B cell (primary cell): ENCODE data around the gene TBRG4. TPM values are rescaled to one million over a fixed set of nuclear protein-coding genes. Genes with fewer than 3 reads are reported as not detected.

Source experiments
- ATAC-seq: fragments of 200-7000 bp; cut with Tn5 transposase; one replicate; pipeline ENCODE4 v1.10.0; 2021; ENCODE audit warnings: low read depth, mild to moderate bottlenecking, moderate number of reproducible peaks, moderate library complexity
- CTCF ChIA-PET: fragments of 350-600 bp; sonication (Branson Sonifier 250); formaldehyde crosslinking; loops from one replicate; lab custom pipeline; 2021; ENCODE audit warnings: antibody characterized with exemption, inconsistent platforms; lab: Charles Lee
- POLR2A ChIA-PET: fragments of 350-600 bp; sonication (Branson Sonifier 250); formaldehyde crosslinking; loops from one replicate; lab custom pipeline; 2021; ENCODE audit warnings: antibody characterized with exemption; lab: Charles Lee
- DNase-seq: peaks from one replicate; pipeline ENCODE4 v3.0.0; 2013
- H2AFZ ChIP-seq: 2 replicates; pipeline ENCODE4 v1.6.1; 2012; ENCODE audit warnings: mild to moderate bottlenecking, low read depth, low read length; ENCODE audit not compliant: insufficient read depth, poor library complexity, severe bottlenecking
- H3K27ac ChIP-seq, 2 donors: 1 replicate in 1 of 2; 2 replicates in 1 of 2; pipeline ENCODE4 v1.5.1; 2012 to 2013; ENCODE audit warnings: low read length in 2 of 2, mild to moderate bottlenecking in 2 of 2, moderate library complexity in 1 of 2
- H3K27me3 ChIP-seq, 4 experiments: fragments of 200-600 bp in 1 of 4; sonication (generic) in 1 of 4; replicated peaks in 1 of 4; 1 replicate in 2 of 4; 2 replicates in 2 of 4; pipeline versions ENCODE4 v1.6.1 to v1.7.0; 2013 to 2016; ENCODE audit warnings: low read length in 3 of 4, mild to moderate bottlenecking in 2 of 4, mixed read lengths in 1 of 4, moderate library complexity in 1 of 4; ENCODE audit not compliant: insufficient read depth in 4 of 4, control insufficient read depth in 3 of 4; ENCODE audit errors: control extremely low read depth in 1 of 4
- H3K36me3 ChIP-seq, 2 experiments: replicated peaks in 1 of 2; 1 replicate in 1 of 2; 2 replicates in 1 of 2; pipeline versions ENCODE4 v1.6.1 to v1.7.1; 2013; ENCODE audit warnings: low read length in 1 of 2; ENCODE audit not compliant: insufficient read depth in 2 of 2, control insufficient read depth in 1 of 2; ENCODE audit errors: control extremely low read depth in 1 of 2, extremely low read depth in 1 of 2
- H3K4me1 ChIP-seq, 2 donors: fragments of 200-600 bp in 1 of 2; sonication (generic) in 1 of 2; 1 replicate in 1 of 2; 2 replicates in 1 of 2; pipeline versions ENCODE4 v1.5.1 to v1.6.1; 2013 to 2017; ENCODE audit warnings: low read length in 2 of 2; ENCODE audit not compliant: control insufficient read depth in 2 of 2, insufficient read depth in 2 of 2
- H3K4me2 ChIP-seq: replicated peaks from 2 replicates; pipeline ENCODE3; 2012; ENCODE audit warnings: mild to moderate bottlenecking, low read depth, low read length; ENCODE audit not compliant: poor library complexity, severe bottlenecking
- H3K4me3 ChIP-seq, 5 experiments: fragments of 200-600 bp in 1 of 5; sonication (generic) in 1 of 5; 1 replicate in 3 of 5; 2 replicates in 2 of 5; pipeline versions ENCODE4 v1.5.1 to v1.7.0; 2011 to 2016; ENCODE audit warnings: low read length in 4 of 5, mild to moderate bottlenecking in 4 of 5, low read depth in 2 of 5, control low read depth in 1 of 5, moderate library complexity in 1 of 5; ENCODE audit not compliant: insufficient read depth in 1 of 5; ENCODE audit errors: control extremely low read depth in 1 of 5, extremely low read depth in 1 of 5
- H3K79me2 ChIP-seq: fragments of 200-600 bp; sonication (generic); one replicate; pipeline ENCODE4 v1.6.0; 2016; ENCODE audit warnings: low read length; ENCODE audit not compliant: control insufficient read depth, insufficient read depth
- H3K9ac ChIP-seq: fragments of 200-600 bp; sonication (generic); 2 replicates; pipeline ENCODE4 v1.6.1; 2017; ENCODE audit warnings: mild to moderate bottlenecking, low read length, moderate library complexity
- H3K9me3 ChIP-seq, 3 donors: one replicate each; pipeline versions ENCODE4 v1.6.1 to v1.7.1; 2013; ENCODE audit warnings: low read length in 2 of 3; ENCODE audit not compliant: control insufficient read depth in 2 of 3, insufficient read depth in 1 of 3; ENCODE audit errors: control extremely low read depth in 1 of 3
- H4K20me1 ChIP-seq: 2 replicates; pipeline ENCODE4 v1.6.0; 2012; ENCODE audit warnings: mild to moderate bottlenecking, low read length; ENCODE audit not compliant: insufficient read depth, control insufficient read depth, poor library complexity, severe bottlenecking
- H3K27ac Mint-ChIP-seq: one replicate; pipeline ENCODE4 v1.8.0; 2021; ENCODE audit warnings: mixed read lengths
- H3K27me3 Mint-ChIP-seq: one replicate; pipeline ENCODE4 v1.8.0; 2021; ENCODE audit warnings: mixed read lengths
- H3K4me1 Mint-ChIP-seq: one replicate; pipeline ENCODE4 v1.8.0; 2021; ENCODE audit warnings: mixed read lengths
- H3K4me3 Mint-ChIP-seq: one replicate; pipeline ENCODE4 v1.8.0; 2021; ENCODE audit warnings: mixed read lengths
- H3K9me3 Mint-ChIP-seq: one replicate; pipeline ENCODE4 v1.8.0; 2022; ENCODE audit warnings: mixed read lengths; ENCODE audit not compliant: insufficient read depth
- CTCF ChIP-seq: fragments of 200-600 bp; IDR thresholded peaks from one replicate; pipeline ENCODE4 v1.8.0; 2022; ENCODE audit warnings: antibody characterized with exemption, mild to moderate bottlenecking
- EZH2 ChIP-seq: IDR thresholded peaks from 2 replicates; pipeline ENCODE4 v1.6.1; 2012; ENCODE audit warnings: borderline replicate concordance, low read depth, mild to moderate bottlenecking, moderate library complexity, low read length; ENCODE audit not compliant: insufficient read depth, poor library complexity, severe bottlenecking
- WGBS: methylation state at CpG from one replicate; pipeline ENCODE4 v1.1.5; 2013; ENCODE audit warnings: missing lambda C conversion rate; ENCODE audit not compliant: insufficient coverage; 5-methylcytosine and 5-hydroxymethylcytosine counted together
- intact Hi-C: fragments of 100-400 bp; cut with micrococcal nuclease; formaldehyde crosslinking; loops from one replicate; pipeline ENCODE4 v1.10.0; 2022
- polyA plus RNA-seq: library from polyadenylated mRNA; depleted of rRNA; stranded (reverse); fragments of >200 nt; gene quantifications from 2 replicates; pipeline ENCODE4 v1.2.3, GENCODE V29; 2012
- total RNA-seq, 2 donors: library from RNA; stranded (reverse); fragments of 120-200 nt in 1 of 2; gene quantifications; 1 replicate in 1 of 2; 2 replicates in 1 of 2; pipeline versions ENCODE4 v1.2.3 to v1.2.4, GENCODE V29; 2013 to 2022

Gene TBRG4
- total and polyA plus RNA-seq, 2 donors (not counting 1 experiment from before 2014, with no cell fraction given), result 92.8 to 111 TPM

GRCh38 chr7:45103958-45104843 lies 7.3 kb downstream of the TBRG4 start:
- Histone ChIP-seq H3K9ac (no peak overlapping the region), H3K9me3 (no peaks in the 10 kb centered on the region), H3K4me1 (peaks cover 7 to 20% of the 10 kb centered on the region in 2 donors), H3K4me2 (no peak overlapping the region), H3K27me3 (no peaks in the 10 kb centered on the region), H3K36me3 (peaks cover 0 to 100% of the 10 kb centered on the region in 2 experiments), H4K20me1 (peaks cover 85% of the 10 kb centered on the region), H2AFZ (no peak overlapping the region), H3K27ac (no peak overlapping the region), H3K79me2 (peaks cover 59% of the 10 kb centered on the region), H3K4me3 (no peak overlapping the region)
- no peak for DNase-seq
- H3K27ac Mint-ChIP-seq, result no peak overlapping the region
- intact Hi-C loops, result no loop called here
- no peaks in the 10 kb centered on the region for H3K9me3 Mint-ChIP-seq
- H3K4me3 Mint-ChIP-seq, result no peak overlapping the region
- ATAC-seq, result no peak
- H3K4me1 Mint-ChIP-seq, result peaks cover 20% of the 10 kb centered on the region
- CTCF ChIA-PET, result no interaction called here
- TF ChIP-seq CTCF (no peak), EZH2 (no peak)
- H3K27me3 Mint-ChIP-seq, result no peaks in the 10 kb centered on the region
- POLR2A ChIA-PET, result no interaction called here
- 97% methylated on average over 17 of the region's 17 CpGs for WGBS
